GM12891 (cell line): ENCODE results near the gene SCN1B.

Experiments
- POLR2A ChIP-seq: IDR thresholded peaks from 2 replicates; pipeline ENCODE4 v1.6.1; 2011; ENCODE audit warnings: low read depth, low read length, control low read depth
- POLR2AphosphoS5 ChIP-seq: IDR thresholded peaks from 2 replicates; pipeline ENCODE4 v1.6.1; 2011; ENCODE audit warnings: low read depth, low read length, control low read depth
- SPI1 ChIP-seq: IDR thresholded peaks from 2 replicates; pipeline ENCODE4 v1.6.1; 2011; ENCODE audit warnings: low read depth, low read length, control low read depth
- TAF1 ChIP-seq: IDR thresholded peaks from 2 replicates; pipeline ENCODE4 v1.6.1; 2011; ENCODE audit warnings: low read depth, low read length, control low read depth

DNA sequence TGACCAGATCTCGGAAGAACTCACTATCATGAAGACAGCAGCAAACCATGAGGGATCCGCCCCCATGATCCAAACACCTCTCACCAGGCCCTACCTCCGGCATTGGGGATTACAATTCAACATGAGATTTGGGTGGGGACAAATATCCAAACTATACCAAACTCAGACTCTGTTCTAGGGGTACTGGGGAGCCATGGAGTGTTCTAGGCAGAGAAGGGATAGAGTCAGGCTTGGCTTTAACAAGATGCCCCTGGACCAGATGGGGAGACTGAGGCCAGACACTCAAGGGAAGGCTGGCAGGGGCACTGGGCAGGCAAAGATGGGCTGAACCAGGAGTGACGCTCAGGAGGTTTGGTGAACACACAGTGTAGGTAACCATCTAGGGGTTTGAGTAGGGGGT is 11.9 kb upstream of the SCN1B start:
- no peak for TF ChIP-seq TAF1
- no peak for TF ChIP-seq POLR2A
- no peak for TF ChIP-seq POLR2AphosphoS5
- no peak for TF ChIP-seq SPI1
